Subcutaneous adipose tissue (tissue), 4 donors: Measurements from ENCODE around the gene SRGAP1. TPM values are rescaled to one million over a fixed set of nuclear protein-coding genes. Genes with fewer than 3 reads are reported as not detected.

ENCODE experiments used
- CTCF ChIP-seq: fragments of 450-650 bp; IDR thresholded peaks from one replicate; pipeline ENCODE4 v1.5.1; 2016; ENCODE audit warnings: low read depth, mild to moderate bottlenecking, control low read depth, antibody characterized with exemption, moderate library complexity
- total RNA-seq, 4 donors: library from RNA; depleted of rRNA; stranded (reverse); fragments of >200 nt; gene quantifications; one replicate each; pipeline ENCODE4 v1.1.0, GENCODE V29; 2016

The SRGAP1 gene
- total RNA-seq, 4 donors from 2014 or later, result 10.0 to 27.2 (median 23.8) TPM

- TF ChIP-seq CTCF, result no peak
Measured at GRCh38 chr12:64098709-64099354, 254.3 kb downstream of the SRGAP1 start.

- no peak for TF ChIP-seq CTCF
Measured at GRCh38 chr12:64099397-64099796, 254.9 kb downstream of the SRGAP1 start.

- TF ChIP-seq CTCF, result no peak
Measured at GRCh38 chr12:64102339-64102738, 257.8 kb downstream of the SRGAP1 start.

- TF ChIP-seq CTCF, result no peak
Measured at GRCh38 chr12:64103825-64104740, 259.6 kb downstream of the SRGAP1 start.

- TF ChIP-seq CTCF, result no peak
Measured at GRCh38 chr12:64105026-64105425, 260.5 kb downstream of the SRGAP1 start.

GRCh38 chr12:64107776-64108175 lies 263.3 kb downstream of the SRGAP1 start:
- TF ChIP-seq CTCF, result no peak

- TF ChIP-seq CTCF, result no peak
Measured at GRCh38 chr12:64109706-64110105, 265.2 kb downstream of the SRGAP1 start.
